HG03442 (cell line): ENCODE results near the gene DDX31.

Source experiments
- ATAC-seq: cut with Tn5 transposase; IDR thresholded peaks from one replicate; pipeline ENCODE4 v1.9.1; 2021; ENCODE audit warnings: mild to moderate bottlenecking, moderate library complexity; ENCODE audit not compliant: unreplicated experiment

DDX31 gene

DNA sequence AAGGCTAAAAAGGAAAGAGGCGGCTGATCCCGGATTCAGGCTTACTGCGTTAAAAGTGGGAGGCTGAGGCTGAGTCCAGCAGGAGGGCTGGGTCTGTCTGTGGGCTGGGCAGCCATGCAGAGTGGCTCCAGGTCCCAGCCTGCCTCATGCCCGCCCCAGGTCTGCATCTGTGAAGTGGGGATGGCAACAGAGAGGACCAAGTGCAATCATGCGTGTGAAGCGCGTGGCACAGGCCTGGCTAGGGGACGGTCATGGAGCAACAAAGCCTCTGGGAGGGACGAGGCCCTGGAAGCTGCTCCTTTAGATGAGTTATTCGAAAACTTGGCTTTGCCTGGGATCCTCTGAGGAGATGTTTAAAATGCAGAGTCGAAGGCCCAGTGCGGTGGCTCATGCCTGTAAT, 117.7 kb downstream of the DDX31 start:
- ATAC-seq, result no peak

DNA sequence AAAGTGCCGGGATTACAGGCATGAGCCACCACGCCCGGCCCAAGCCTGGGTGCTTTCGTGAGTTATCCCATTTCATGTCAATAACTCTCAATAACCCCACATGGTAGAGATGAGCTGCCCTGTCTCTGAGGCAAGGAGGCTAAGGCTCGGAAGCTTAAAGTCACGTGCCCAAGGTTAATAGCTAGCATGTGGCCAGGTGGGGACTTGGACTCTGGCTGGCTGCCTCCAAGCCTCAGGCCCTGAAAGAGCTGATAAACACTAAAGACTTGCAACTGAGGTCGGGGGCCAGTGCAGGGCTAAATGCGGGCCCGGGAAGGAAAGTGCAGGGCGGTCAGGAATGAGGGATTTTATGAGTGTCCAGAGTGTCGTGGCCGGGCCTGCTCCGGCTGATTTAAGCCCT, 118.2 kb downstream of the DDX31 start:
- no peak for ATAC-seq

DNA sequence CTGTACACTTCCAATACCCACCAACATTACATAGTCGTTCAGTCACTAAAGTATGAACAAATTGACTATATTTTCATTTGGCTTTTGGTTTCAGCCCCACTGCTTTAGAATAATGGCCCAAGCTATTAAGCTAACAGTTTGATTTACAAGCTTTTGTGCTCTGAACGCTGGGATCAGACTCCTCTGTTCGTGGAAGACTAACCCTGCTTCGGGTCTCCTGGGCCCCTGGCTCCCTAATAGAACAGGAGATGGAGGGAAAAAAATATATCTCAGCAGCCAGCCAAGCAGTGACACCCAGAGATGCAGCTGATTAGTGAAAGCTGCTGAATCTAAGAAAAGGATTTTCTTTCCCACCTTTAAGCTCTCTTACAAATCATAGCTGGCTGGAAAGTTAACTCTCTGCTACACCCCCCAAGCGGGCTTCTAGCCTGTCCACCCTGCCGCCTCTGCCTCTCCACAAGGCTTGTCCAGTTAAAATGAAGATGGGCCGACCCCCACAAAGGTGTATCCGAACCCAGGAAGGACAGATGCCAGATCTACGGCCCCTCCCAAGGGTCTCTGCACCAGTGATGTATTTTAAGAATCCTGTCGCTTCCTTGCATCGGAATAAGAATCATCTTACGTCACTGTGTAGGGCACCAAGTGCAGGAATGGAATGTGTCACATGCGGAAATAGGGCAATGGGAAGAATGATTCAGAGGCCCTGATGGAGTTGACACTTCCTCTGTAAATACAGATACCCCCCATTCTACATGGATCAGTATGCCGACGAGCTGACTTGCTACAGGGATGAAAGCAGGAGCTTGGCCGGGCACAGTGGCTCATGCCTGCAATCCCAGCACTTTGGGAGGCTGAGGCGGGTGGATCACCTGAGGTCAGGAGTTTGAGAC, 120.8 kb downstream of the DDX31 start:
- ATAC-seq, result no peak

DNA sequence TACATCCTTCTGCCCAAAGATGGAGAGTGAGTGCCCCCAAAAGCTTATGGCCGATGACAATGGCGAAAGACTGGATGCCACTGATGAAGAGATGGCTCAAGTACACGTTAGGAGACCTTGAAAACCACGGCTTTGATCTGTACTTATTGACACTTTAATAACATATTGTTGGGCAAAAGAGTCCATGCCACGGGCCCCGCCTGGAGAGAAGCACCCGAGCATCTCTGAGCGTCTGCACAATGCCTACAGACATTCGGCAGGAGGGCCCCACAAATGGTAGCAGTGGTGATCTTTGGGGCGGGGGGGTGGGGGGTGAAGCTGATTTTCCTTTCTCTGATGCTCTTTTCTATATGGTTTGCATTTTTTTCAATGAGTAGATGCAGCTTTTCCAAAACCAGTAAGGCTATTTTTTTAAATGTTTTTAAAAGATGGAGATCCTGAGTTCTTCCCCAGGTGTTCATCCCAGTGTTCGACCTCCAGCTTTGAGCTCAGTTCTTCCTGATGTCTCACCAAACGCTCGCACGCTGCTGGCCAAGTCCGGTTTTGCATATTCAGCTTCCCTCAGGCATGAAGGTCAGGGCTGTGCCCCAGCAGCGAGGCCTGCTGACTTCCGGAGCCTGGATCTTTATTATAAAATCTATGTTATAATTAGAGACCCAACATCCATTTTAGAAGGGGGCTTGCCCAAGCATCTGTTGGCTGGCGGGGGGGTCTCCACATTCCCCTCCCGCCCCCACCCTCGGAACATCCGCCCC, 121.6 kb downstream of the DDX31 start:
- ATAC-seq, result no peak

DNA sequence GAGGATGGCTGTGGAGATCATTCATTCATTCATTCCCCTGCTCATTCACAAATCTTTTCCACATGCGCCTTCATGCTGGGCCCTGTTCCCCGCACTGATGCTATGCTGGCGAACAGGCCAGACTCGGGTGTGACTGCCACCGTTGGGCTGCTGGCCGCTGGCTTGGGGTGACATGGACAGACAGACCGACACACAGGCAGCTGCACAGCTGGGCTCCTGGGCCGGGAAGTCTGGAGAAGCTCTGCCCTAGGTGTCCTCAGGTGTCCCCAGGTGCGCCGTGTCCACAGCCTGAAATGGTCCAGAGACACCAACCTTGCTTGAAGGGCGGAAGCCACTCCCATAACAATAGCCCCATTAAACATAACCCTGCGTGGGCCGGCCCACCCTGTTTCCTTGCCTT, 122.3 kb downstream of the DDX31 start:
- ATAC-seq, result no peak

DNA sequence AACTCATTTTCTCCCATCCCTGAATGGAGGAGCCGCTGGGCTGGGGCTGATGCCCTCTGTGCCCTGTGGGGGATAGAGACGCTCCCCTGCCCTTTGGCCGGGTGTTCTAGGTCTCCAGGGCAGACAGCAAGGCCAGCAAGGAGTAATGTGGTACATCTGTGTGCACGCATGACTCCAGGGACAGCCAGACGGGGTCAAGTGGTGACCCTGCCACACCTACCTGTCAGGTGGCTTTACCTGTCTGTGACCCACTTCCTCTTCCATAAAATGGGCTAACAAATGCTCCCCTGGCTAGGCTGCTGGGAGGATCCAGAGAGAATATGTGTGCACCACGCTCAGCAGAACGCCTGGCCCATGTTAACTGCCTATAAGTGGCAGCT, 122.7 kb downstream of the DDX31 start:
- no peak for ATAC-seq

DNA sequence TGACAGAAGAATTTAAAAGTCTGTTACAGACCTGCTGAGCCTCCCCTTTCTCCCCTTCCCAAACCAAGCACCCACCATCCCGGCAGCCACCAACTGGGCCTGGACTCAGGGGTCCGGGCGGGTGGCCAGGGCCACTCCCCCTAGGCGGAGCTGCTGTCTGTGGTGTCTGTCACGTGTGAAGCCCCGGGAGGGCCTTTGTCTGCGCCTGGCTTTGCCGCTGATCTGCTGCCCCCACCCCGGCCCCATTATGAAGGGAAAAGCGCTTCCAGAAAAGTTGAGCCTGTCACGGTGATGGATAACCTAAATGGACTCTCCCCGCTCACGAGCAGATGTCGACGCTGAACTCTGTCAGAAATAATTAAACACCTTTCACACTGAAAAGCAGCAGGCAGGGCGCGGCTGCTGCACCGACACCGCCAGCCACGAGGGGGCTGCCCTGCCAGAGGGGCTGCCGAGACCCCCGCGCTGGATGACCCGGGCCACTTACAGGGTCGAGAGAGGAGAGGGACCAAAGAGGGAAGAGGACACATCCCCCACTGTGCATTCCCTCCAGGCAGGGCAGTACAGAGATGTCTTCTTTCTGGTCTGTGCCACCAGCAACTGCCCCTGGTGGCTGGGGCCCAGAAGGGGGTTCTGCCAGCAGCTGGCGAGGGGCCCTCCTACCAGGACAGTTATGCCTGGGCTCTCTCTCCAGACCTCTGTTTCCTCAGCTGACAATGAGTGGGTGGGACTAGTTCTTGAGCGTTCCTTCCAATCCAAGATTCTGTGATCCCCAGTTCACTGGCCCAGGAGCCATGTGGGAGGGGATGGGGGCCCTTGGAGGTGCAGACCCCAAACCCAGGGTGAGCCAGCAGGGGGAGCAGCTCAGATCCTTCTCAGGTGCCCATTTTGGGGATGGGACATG, 123.4 kb downstream of the DDX31 start:
- no peak for ATAC-seq

DNA sequence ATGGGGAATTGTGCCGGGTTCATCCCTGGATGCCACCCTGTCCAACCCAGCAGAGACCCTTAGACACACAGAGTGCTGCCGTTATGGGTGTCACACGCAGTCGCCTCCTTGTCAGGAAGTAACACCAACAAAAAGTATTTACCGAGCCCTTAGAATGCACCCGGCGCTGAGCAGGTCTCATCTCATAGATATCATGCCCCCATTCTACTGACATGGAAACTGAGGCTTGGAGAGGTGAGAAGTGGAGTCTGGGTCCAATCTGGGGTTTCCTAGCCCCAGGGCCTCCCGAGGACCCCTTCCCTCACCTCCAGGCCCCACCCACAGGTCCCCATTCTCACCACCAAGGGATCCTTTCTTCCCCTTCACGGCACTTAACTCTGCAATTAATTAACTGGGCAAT, 124.2 kb downstream of the DDX31 start:
- ATAC-seq, result no peak

DNA sequence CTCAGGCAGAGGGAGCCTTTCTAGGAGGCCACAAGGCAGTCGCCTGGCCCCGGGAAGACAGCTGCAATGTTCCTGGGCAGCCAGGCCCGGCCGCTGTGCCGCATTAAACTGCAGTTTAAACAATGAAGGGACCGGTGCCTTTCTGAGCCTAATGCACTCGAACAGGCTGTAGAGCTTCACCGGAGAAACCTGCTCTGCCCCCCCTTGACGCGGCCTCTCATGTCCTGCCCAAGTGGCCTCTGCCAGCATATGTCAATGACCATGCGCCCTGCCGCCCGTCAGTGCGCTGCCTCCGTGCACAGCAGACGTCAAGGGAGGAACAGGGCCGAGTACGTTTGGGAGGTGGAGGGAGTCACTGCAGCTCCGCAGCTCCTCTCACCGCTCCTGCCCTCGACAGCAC, 125.8 kb downstream of the DDX31 start:
- no peak for ATAC-seq

DNA sequence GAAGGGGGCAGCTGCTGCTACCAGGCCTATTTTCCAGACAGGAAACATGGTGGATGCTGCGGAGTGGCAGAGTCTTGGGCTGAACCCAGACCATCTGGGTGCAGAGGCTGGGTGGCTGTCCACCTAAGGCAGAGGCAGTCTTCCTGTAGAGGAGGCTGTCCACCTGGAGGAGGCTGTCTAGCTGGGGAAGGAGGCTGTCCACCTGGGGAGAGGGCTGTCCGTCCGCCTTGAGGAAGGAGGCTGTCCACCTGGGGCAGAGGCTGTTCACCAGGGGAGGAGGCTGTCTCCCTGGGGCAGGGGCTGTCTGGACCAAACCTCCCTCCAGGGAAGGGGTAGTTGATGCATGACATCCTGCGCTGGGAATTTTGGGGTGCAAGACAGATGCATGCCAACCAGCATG, 126.5 kb downstream of the DDX31 start:
- ATAC-seq, result no peak
